Naive B cell (primary cell): ENCODE results near the gene RIPOR3. TPM values are rescaled to one million over a fixed set of nuclear protein-coding genes. Genes with fewer than 3 reads are reported as not detected.

Experiments
- ATAC-seq, 2 donors: fragments of 150-1000 bp; cut with Tn5 transposase; 2 replicates each; pipeline ENCODE4 v1.10.0; 2021; ENCODE audit warnings: low read depth in 2 of 2, mild to moderate bottlenecking in 2 of 2, moderate library complexity in 2 of 2
- DNase-seq: peaks from one replicate; pipeline ENCODE4 v3.0.0; 2022
- H3K27ac Mint-ChIP-seq, 6 donors: one replicate each; pipeline ENCODE4 v1.8.0; 2020 to 2022; ENCODE audit warnings: mild to moderate bottlenecking in 6 of 6, mixed read lengths in 6 of 6, moderate library complexity in 5 of 6, inconsistent platforms in 2 of 6
- H3K27me3 Mint-ChIP-seq, 3 donors: one replicate each; pipeline ENCODE4 v1.8.0; 2021 to 2022; ENCODE audit warnings: mixed read lengths in 3 of 3, mild to moderate bottlenecking in 1 of 3
- H3K36me3 Mint-ChIP-seq, 2 donors: one replicate each; pipeline ENCODE4 v1.8.0; 2020 to 2022; ENCODE audit warnings: mixed read lengths in 2 of 2, inconsistent platforms in 1 of 2, mild to moderate bottlenecking in 1 of 2
- H3K4me1 Mint-ChIP-seq, 3 donors: one replicate each; pipeline ENCODE4 v1.8.0; 2020 to 2022; ENCODE audit warnings: mixed read lengths in 3 of 3, inconsistent platforms in 1 of 3, mild to moderate bottlenecking in 1 of 3, moderate library complexity in 1 of 3
- H3K4me3 Mint-ChIP-seq, 8 donors: one replicate each; pipeline ENCODE4 v1.8.0; 2020 to 2022; ENCODE audit warnings: mild to moderate bottlenecking in 8 of 8, mixed read lengths in 8 of 8, moderate library complexity in 8 of 8, inconsistent platforms in 2 of 8
- H3K9me3 Mint-ChIP-seq, 7 donors: one replicate each; pipeline ENCODE4 v1.8.0; 2020 to 2022; ENCODE audit warnings: mixed read lengths in 7 of 7, mild to moderate bottlenecking in 5 of 7, inconsistent platforms in 2 of 7, moderate library complexity in 1 of 7
- polyA plus RNA-seq, 6 donors: library from polyadenylated mRNA; unstranded; fragments of 300-500 nt; fragmentation: Illumina TruSeq; gene quantifications; one replicate each; pipeline ENCODE4 v1.2.3, GENCODE V29; 2021; ENCODE audit warnings: low read depth in 6 of 6

RIPOR3 gene
- polyA plus RNA-seq, 6 donors from 2014 or later, result 1.4 to 3.0 (median 2.1) TPM; not detected in 1

DNA sequence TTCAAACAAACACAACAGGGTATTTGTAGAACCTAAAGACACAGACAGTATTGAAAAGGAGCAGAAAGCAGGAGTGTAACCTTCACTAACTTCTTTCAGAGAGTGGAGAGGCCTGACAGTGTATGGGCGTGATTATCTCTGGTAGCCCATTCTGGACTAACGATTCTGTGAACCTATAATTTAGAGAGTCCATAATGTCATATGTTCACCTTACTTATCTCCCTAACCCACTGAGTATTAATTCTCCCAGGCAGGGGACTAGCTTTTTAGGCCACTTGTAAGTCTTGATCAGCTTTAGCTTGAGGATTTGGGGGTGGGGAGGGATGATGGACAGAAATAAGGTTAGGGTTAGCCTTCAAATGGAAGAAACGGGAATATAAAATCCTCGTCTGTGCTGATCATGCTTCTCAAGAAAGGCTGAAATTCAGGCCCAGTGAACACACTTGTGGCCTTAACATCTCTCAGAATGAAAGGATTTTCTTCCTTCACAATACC is 37.2 kb upstream of the RIPOR3 start:
- no peaks in the 10 kb centered on the region for H3K36me3 Mint-ChIP-seq
- no peak overlapping the region for H3K27ac Mint-ChIP-seq
- no peaks in the 10 kb centered on the region for H3K9me3 Mint-ChIP-seq

DNA sequence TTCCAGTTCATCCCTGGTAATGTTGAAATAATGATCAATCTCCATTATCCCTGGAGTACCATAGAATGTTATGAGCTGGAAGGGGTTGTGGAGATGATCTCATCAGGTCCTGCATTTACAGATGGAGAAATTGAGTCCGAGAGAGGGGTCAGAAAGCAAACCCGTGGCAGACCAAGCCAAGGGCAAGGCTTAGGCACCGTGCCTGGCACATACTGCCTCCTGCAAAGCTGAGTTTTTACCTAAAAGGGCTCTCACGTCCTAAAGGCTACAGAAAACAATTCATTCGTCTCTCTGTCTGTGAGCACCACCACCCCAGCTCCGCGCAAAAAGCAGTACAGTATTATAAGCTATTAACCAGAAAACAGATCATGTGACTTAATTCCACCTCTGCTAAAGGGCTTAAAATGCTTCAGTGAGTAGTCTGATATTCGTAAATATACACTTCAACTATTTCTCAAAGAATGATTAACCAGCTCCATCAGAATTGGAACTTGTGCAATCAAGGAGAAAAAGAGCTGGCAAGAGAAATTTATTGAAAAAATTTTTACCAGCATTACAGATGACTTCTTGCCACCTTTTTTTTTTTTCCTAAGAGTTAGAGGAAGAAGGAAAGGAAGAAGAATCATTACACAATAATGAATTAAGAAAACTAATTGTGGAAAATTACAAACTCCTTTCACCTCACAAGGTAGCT is 36.6 kb upstream of the RIPOR3 start:
- Mint-ChIP-seq H3K4me1 (peaks cover 11 to 19% (median 17%) of the 10 kb centered on the region in 3 donors), H3K9me3 (no peaks in the 10 kb centered on the region), H3K4me3 (peak overlapping the region in 3 of 8 donors; percentile 24 to 97 (median 34)), H3K27me3 (peaks cover 0 to 8% (median 0%) of the 10 kb centered on the region in 3 donors), H3K36me3 (no peaks in the 10 kb centered on the region), H3K27ac (no peak overlapping the region)
- no peak for DNase-seq
- no peak for ATAC-seq

More for the DNA sequence above, 37.2 kb upstream of the RIPOR3 start:
- H3K4me1 Mint-ChIP-seq, result peaks cover 11 to 19% (median 19%) of the 10 kb centered on the region in 3 donors
- ATAC-seq, result no peak
- no peak for DNase-seq
- H3K27me3 Mint-ChIP-seq, result peaks cover 0 to 4% (median 0%) of the 10 kb centered on the region in 3 donors
- H3K4me3 Mint-ChIP-seq, result peak overlapping the region in 3 of 8 donors; percentile 24 to 97 (median 51)

- Mint-ChIP-seq H3K4me1 (peaks cover 5 to 12% (median 10%) of the 10 kb centered on the region in 3 donors), H3K36me3 (no peaks in the 10 kb centered on the region), H3K9me3 (no peaks in the 10 kb centered on the region), H3K4me3 (peak overlapping the region in 2 of 8 donors; percentile 4 to 58), H3K27me3 (peaks cover 0 to 8% (median 0%) of the 10 kb centered on the region in 3 donors), H3K27ac (no peak overlapping the region)
- no peak for ATAC-seq
- DNase-seq, result no peak
Measured at GRCh38 chr20:50726955-50727791, 35.8 kb upstream of the RIPOR3 start.

DNA sequence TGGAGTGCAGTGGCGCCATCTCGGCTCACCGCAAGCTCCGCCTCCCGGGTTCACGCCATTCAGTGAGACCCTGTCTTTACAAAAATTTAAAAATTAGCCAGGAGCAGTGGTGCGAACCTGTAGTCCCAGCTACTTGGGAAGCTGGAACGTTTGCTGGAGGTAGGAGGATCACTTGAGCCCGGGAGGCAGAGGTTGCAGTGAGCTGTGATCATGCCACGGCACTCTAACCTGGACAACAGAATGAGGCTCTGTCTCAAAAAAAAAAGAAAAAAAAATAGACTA is 34.3 kb upstream of the RIPOR3 start:
- no peak overlapping the region for H3K4me3 Mint-ChIP-seq
- peaks cover 0 to 8% (median 0%) of the 10 kb centered on the region in 3 donors for H3K27me3 Mint-ChIP-seq
- DNase-seq, result no peak
- no peaks in the 10 kb centered on the region for H3K9me3 Mint-ChIP-seq
- H3K4me1 Mint-ChIP-seq, result peaks cover 5 to 6% (median 6%) of the 10 kb centered on the region in 3 donors
- no peak overlapping the region for H3K27ac Mint-ChIP-seq
- no peak for ATAC-seq
- no peaks in the 10 kb centered on the region for H3K36me3 Mint-ChIP-seq

- Mint-ChIP-seq H3K36me3 (no peaks in the 10 kb centered on the region), H3K27me3 (peaks cover 0 to 8% (median 0%) of the 10 kb centered on the region in 3 donors), H3K4me3 (no peak overlapping the region), H3K27ac (no peak overlapping the region), H3K4me1 (peaks cover under 1% of the 10 kb centered on the region in 3 donors), H3K9me3 (no peaks in the 10 kb centered on the region)
- DNase-seq (no peak), ATAC-seq (no peak)
Measured at GRCh38 chr20:50724851-50725723, 33.7 kb upstream of the RIPOR3 start.

- no peaks in the 10 kb centered on the region for H3K4me1 Mint-ChIP-seq
Measured at GRCh38 chr20:50724112-50724725, 32.9 kb upstream of the RIPOR3 start.

DNA sequence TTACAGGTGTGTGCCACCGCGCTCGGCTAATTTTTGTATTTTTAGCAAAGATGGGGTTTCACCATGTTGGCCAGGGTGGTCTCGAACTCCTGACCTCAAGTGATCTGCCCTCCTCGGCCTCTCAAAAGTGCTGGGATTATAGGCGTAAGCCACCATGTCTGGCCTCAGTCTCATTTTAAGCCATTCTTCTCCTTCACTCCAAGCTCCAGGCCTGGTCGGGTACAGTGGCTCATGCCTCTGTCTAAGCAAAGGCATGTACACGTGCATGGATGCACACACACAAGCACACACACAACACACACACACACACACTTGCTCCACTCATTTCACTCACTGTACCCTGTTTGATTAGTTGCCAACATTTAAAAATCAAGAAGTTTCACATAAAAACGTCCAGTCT is 32.3 kb upstream of the RIPOR3 start:
- Mint-ChIP-seq H3K4me1 (no peaks in the 10 kb centered on the region), H3K9me3 (no peaks in the 10 kb centered on the region), H3K4me3 (no peak overlapping the region), H3K36me3 (no peaks in the 10 kb centered on the region), H3K27ac (no peak overlapping the region), H3K27me3 (peaks cover 0 to 8% (median 0%) of the 10 kb centered on the region in 3 donors)
- DNase-seq (no peak), ATAC-seq (no peak)

More at GRCh38 chr20:50724112-50724725, 32.9 kb upstream of the RIPOR3 start:
- no peak for ATAC-seq
- Mint-ChIP-seq H3K4me3 (no peak overlapping the region), H3K9me3 (no peaks in the 10 kb centered on the region), H3K36me3 (no peaks in the 10 kb centered on the region), H3K27me3 (peaks cover 0 to 8% (median 0%) of the 10 kb centered on the region in 3 donors), H3K27ac (no peak overlapping the region)
- DNase-seq, result no peak

- Mint-ChIP-seq H3K27me3 (peaks cover 8 to 9% (median 9%) of the 10 kb centered on the region in 3 donors), H3K27ac (peak overlapping the region in 1 of 6 donors; percentile 52), H3K9me3 (no peaks in the 10 kb centered on the region), H3K36me3 (no peaks in the 10 kb centered on the region), H3K4me3 (no peak overlapping the region), H3K4me1 (no peaks in the 10 kb centered on the region)
- ATAC-seq (no peak), DNase-seq (no peak)
Measured at GRCh38 chr20:50722424-50723155, 31.2 kb upstream of the RIPOR3 start.

DNA sequence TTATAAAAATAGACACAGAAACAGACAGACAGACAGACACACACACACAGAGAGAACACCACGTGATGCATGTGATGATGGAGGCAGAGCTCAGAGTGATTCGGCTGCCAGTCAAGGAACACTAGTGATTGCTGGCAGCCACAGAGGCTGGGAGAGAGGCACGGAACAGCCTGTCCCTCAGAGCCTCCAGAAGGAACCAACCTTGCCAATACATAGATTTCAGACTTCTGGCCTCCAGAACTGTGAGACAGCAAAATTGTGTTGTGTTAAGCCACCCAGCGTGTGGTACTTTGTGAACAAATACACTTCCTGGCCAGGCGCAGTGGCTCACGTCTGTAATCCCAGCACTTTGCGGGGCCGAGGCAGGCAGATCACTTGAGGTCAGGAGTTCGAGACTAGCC is 30.5 kb upstream of the RIPOR3 start:
- Mint-ChIP-seq H3K9me3 (no peaks in the 10 kb centered on the region), H3K27me3 (peaks cover 7 to 11% (median 9%) of the 10 kb centered on the region in 3 donors), H3K36me3 (no peaks in the 10 kb centered on the region), H3K4me1 (no peaks in the 10 kb centered on the region), H3K4me3 (no peak overlapping the region), H3K27ac (no peak overlapping the region)
- ATAC-seq (no peak), DNase-seq (no peak)

DNA sequence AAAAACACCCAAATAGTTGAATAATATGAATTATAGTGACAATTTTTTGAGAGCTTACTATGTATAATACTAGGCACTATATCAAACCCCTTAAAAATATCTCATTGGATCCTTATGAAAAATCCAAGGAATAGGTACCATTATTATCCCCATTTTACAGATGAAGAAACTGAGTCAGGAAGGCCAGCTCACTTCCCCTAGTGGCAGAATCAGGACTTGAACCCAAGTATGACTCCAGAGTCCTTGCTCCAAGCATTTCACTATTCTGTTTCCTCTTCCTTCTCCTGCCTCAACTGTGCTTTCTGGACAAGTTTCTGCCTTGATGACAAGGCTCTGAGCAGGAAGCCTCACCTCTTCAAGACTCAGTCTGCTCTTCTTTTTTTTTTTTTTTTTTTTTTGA is 29.2 kb upstream of the RIPOR3 start:
- Mint-ChIP-seq H3K4me1 (no peaks in the 10 kb centered on the region), H3K36me3 (no peaks in the 10 kb centered on the region), H3K27ac (no peak overlapping the region), H3K4me3 (no peak overlapping the region), H3K27me3 (peaks cover 4 to 11% (median 9%) of the 10 kb centered on the region in 3 donors), H3K9me3 (no peaks in the 10 kb centered on the region)
- DNase-seq (no peak), ATAC-seq (no peak)

DNA sequence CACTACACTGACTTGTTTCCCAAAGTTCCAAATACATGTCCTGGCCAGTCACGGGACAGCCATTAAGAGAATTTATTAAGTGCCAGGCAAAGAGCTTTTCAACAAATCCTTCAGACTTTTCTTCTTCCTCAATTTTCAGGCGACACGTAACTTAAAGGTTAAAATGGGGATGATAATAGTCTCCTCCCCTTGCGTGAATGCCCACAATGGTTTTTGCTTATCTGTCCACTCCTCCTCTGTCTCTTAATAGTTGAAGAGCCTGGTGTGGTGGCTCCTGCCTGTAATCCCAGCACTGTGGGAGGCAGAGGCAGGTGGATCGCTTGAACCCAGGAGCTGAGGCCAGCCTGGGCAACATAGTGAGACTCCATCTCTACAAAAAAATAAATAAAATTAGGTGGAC is 28.7 kb upstream of the RIPOR3 start:
- Mint-ChIP-seq H3K4me3 (no peak overlapping the region), H3K9me3 (no peaks in the 10 kb centered on the region), H3K27me3 (peaks cover 9 to 13% (median 11%) of the 10 kb centered on the region in 3 donors), H3K27ac (no peak overlapping the region), H3K36me3 (no peaks in the 10 kb centered on the region), H3K4me1 (no peaks in the 10 kb centered on the region)
- DNase-seq, result no peak
- no peak for ATAC-seq

DNA sequence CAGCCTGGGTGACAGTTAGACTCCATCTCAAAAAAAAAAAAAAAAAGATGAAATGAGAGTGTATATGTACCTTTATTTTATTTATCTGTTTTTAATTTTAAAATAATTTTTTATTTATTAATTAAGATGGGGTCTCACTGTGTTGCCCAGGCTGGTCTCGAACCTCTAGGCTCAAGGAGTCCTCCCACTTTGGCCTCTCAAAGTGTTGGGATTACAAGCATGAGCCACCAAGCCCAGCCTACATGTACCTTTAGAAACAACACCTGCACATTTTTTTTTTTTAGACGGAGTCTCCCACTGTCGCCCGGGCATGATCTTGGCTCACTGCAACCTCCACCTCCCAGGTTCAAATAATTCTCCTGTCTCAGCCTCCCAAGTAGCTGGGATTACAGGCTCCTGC is 28.0 kb upstream of the RIPOR3 start:
- Mint-ChIP-seq H3K4me1 (no peaks in the 10 kb centered on the region), H3K9me3 (no peaks in the 10 kb centered on the region), H3K4me3 (no peak overlapping the region), H3K27ac (peak overlapping the region in 1 of 6 donors; percentile 40), H3K27me3 (peaks cover 9 to 14% (median 11%) of the 10 kb centered on the region in 3 donors), H3K36me3 (no peaks in the 10 kb centered on the region)
- no peak for DNase-seq
- ATAC-seq, result no peak
